Measurements from ENCODE around the gene TBX6. TPM values are rescaled to one million over a fixed set of nuclear protein-coding genes. Genes with fewer than 3 reads are reported as not detected.
A peak's percentile ranks its signal among the peaks of the same experiment; 100 is the strongest.

The TBX6 gene
- total RNA-seq, 1 experiment from 2014 or later: 5.1 TPM

DNA sequence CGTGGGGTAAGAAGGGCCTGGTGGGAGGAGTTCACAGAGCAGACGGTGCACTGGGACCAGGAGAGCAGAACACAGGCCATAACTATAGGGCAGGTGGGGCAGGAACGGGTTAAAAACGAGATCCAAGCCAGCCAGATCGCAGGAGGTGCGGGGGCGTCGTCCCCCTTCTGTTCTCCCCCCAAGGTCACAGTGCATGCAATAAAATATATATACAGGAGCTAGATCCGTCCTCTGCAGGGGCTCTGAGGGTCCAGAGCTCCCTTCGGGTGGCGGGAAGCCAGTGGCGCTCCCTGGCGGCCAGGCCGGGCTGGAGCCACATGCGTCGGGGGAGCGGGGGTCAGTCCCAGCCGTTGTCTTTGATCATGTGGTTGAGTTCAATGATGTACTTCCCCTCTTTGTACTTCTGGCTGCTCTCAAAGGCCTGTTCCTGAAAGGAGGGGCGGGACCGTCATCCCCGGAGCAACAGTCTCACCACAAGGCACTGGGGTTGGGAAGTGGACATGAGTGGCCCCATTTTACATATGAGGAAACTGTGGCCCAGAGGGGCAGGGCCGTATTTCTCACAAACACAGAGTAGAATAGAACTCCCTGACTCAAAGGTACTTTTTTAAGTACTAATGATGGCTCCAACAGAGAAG, 768 bp upstream of the TBX6 start:
- Mint-ChIP-seq H3K9me3 (peaks cover 9% of the 10 kb centered on the region), H3K27ac (peak overlapping the region; percentile 98), H3K36me3 (peaks cover 18% of the 10 kb centered on the region), H3K27me3 (ENCODE audit: low read depth) (peaks cover 10% of the 10 kb centered on the region), H3K4me3 (peak overlapping the region; percentile 87), H3K4me1 (peaks cover 27% of the 10 kb centered on the region)
- ATAC-seq: peak; percentile 43
- peak; percentile 86 for DNase-seq (ENCODE audit: low spot score)
- ChIA-PET POLR2A (interaction anchor here (0.6 to 3.0 kb wide), 9 partner anchors 14 to 523 kb away, joined by 3 to 27 read pairs (median 3); partner anchors contain the start of genes ALDOA, PPP4C, TAOK2 and TMEM219), CTCF (interaction anchor here (0.6 to 3.8 kb wide), 60 partner anchors 10 to 849 kb away, joined by 3 to 129 read pairs (median 6); partner anchors contain the start of genes ALDOA, ASPHD1, CD2BP2 and CDIPT)
- no peak for TF ChIP-seq RORB (CRISPR knock-in tag; IDR thresholded peaks at IDR 0.05)
- TF ChIP-seq SMAD3 (CRISPR knock-in tag; IDR thresholded peaks at IDR 0.05; ENCODE audit: borderline replicate concordance): no peak
- no peak for TF ChIP-seq IRF2 (CRISPR knock-in tag; IDR thresholded peaks at IDR 0.05; ENCODE audit: borderline replicate concordance, low read depth)
- TF ChIP-seq, protein P1, sequence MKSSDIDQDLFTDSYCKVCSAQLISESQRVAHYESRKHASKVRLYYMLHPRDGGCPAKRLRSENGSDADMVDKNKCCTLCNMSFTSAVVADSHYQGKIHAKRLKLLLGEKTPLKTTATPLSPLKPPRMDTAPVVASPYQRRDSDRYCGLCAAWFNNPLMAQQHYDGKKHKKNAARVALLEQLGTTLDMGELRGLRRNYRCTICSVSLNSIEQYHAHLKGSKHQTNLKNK (CRISPR knock-in tag; IDR thresholded peaks at IDR 0.05): no peak
- no peak for TF ChIP-seq GRHL2 (CRISPR knock-in tag; IDR thresholded peaks at IDR 0.05; ENCODE audit: insufficient replicate concordance, severe bottlenecking)
- no peak for TF ChIP-seq ZNF396 (CRISPR knock-in tag; IDR thresholded peaks at IDR 0.05; ENCODE audit: borderline replicate concordance)
- TF ChIP-seq ZNF121 (CRISPR knock-in tag; IDR thresholded peaks at IDR 0.05): peak; percentile 45; the same call in 1 of the 2 replicates
- no peak for TF ChIP-seq ZNF416 (CRISPR knock-in tag; IDR thresholded peaks at IDR 0.05)
- TF ChIP-seq FOXJ3 (CRISPR knock-in tag; IDR thresholded peaks at IDR 0.05; ENCODE audit: borderline replicate concordance): no peak
- TF ChIP-seq JUN (CRISPR knock-in tag; IDR thresholded peaks at IDR 0.05): no peak
- TF ChIP-seq PRRX2 (CRISPR knock-in tag; IDR thresholded peaks at IDR 0.05): no peak
- no peak for TF ChIP-seq FOXP1 (CRISPR knock-in tag; IDR thresholded peaks at IDR 0.05; ENCODE audit: borderline replicate concordance)
- TF ChIP-seq, protein P2, sequence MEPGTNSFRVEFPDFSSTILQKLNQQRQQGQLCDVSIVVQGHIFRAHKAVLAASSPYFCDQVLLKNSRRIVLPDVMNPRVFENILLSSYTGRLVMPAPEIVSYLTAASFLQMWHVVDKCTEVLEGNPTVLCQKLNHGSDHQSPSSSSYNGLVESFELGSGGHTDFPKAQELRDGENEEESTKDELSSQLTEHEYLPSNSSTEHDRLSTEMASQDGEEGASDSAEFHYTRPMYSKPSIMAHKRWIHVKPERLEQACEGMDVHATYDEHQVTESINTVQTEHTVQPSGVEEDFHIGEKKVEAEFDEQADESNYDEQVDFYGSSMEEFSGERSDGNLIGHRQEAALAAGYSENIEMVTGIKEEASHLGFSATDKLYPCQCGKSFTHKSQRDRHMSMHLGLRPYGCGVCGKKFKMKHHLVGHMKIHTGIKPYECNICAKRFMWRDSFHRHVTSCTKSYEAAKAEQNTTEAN (CRISPR knock-in tag; IDR thresholded peaks at IDR 0.05): no peak
- TF ChIP-seq RELA (CRISPR knock-in tag; IDR thresholded peaks at IDR 0.05; ENCODE audit: borderline replicate concordance): no peak
- TF ChIP-seq ZNF263 (CRISPR knock-in tag; IDR thresholded peaks at IDR 0.05; ENCODE audit: low read depth): no peak
- TF ChIP-seq, protein P3, sequence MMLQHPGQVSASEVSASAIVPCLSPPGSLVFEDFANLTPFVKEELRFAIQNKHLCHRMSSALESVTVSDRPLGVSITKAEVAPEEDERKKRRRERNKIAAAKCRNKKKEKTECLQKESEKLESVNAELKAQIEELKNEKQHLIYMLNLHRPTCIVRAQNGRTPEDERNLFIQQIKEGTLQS (CRISPR knock-in tag; conservative IDR thresholded peaks at IDR 0.05): no peak
- TF ChIP-seq NR2C2 (CRISPR knock-in tag; IDR thresholded peaks at IDR 0.05): no peak
- no peak for TF ChIP-seq CTCF (IDR thresholded peaks at IDR 0.05)
- TF ChIP-seq, protein P4, sequence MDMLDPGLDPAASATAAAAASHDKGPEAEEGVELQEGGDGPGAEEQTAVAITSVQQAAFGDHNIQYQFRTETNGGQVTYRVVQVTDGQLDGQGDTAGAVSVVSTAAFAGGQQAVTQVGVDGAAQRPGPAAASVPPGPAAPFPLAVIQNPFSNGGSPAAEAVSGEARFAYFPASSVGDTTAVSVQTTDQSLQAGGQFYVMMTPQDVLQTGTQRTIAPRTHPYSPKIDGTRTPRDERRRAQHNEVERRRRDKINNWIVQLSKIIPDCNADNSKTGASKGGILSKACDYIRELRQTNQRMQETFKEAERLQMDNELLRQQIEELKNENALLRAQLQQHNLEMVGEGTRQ (CRISPR knock-in tag; IDR thresholded peaks at IDR 0.05): peak; percentile 75
- peak; percentile 81; the same call in 1 of the 2 replicates for TF ChIP-seq MYBL2 (CRISPR knock-in tag; IDR thresholded peaks at IDR 0.05)
- TF ChIP-seq E2F4 (CRISPR knock-in tag; IDR thresholded peaks at IDR 0.05; ENCODE audit: borderline replicate concordance, low read depth): 0 out of 2 replicates have a peak, but pooled peaks have one; percentile 48
- TF ChIP-seq ZNF671 (CRISPR knock-in tag; IDR thresholded peaks at IDR 0.05): no peak
- TF ChIP-seq GTF2I (CRISPR knock-in tag; conservative IDR thresholded peaks at IDR 0.05): peak; percentile 91
- TF ChIP-seq TEAD1 (CRISPR knock-in tag; IDR thresholded peaks at IDR 0.05): no peak
- no peak for TF ChIP-seq TP53 (CRISPR knock-in tag; IDR thresholded peaks at IDR 0.05)
- no peak for TF ChIP-seq TEAD4 (CRISPR knock-in tag; IDR thresholded peaks at IDR 0.05)
- no peak for TF ChIP-seq NFYB (CRISPR knock-in tag; conservative IDR thresholded peaks at IDR 0.05; ENCODE audit: low read depth)
- no peak for TF ChIP-seq ZNF219 (CRISPR knock-in tag; IDR thresholded peaks at IDR 0.05; ENCODE audit: borderline replicate concordance)
- TF ChIP-seq ATF2 (CRISPR knock-in tag; IDR thresholded peaks at IDR 0.05; ENCODE audit: borderline replicate concordance, low read depth): no peak
- TF ChIP-seq GABPB1 (CRISPR knock-in tag; IDR thresholded peaks at IDR 0.05): peak; percentile 65
- no peak for TF ChIP-seq ZNF232 (CRISPR knock-in tag; IDR thresholded peaks at IDR 0.05)

Data from WTC11 (cell line).